ENCODE results near the gene COL1A1.

COL1A1 gene

DNA sequence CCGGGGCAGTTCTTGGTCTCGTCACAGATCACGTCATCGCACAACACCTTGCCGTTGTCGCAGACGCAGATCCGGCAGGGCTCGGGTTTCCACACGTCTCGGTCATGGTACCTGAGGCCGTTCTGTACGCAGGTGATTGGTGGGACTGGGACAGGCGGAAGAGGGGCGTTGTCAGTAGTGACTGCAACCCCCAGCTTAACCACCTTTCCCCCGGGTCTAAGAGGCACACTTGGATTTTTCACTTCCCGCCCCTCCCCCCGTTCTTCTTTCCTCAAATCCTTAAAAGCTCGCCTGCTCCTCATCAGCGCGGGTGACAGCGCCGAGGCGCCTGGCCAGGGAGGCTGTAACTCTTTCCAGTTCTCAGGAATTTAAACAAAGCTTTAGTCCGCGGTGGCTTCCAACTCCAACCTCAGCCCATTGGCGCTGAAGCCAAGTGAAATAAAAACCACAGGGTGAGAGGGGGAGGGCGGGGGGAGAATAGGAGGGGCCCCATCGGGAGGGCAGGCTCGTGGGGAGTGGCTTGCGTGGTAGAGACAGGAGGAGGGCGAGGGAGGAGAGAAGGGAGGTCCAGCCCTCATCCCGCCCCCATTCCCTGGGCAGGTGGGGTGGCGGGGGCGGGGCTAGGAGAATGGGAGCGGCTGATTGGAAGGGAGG, 1.5 kb downstream of the COL1A1 start:
- peak; percentile 95 for DNase-seq

- peak; percentile 69 for DNase-seq
These were observed 2.1 kb downstream of the COL1A1 start for GRCh38 chr17:50199211-50199802.

GRCh38 chr17:50198026-50198669, 3.3 kb downstream of the COL1A1 start:
- peak; percentile 64 for DNase-seq

DNA sequence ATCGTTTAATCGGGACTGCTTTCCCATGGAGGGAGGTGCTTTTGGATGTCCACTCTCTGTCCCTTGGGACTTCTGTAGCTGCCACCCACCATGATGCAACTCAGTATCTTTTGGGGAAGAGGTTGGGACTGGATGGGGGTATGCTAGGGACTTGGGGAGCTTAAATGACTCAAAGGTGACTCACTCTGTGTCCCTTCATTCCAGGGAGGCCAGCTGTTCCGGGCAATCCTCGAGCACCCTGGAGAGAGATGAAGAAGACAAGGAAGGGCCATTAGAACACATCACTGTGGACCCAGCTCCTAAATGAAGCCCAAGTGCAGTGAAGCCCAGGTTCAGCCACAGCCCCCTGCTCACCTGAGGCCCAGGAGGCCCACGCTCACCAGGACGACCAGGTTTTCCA, 4.6 kb downstream of the COL1A1 start:
- peak; percentile 86 for DNase-seq

DNA sequence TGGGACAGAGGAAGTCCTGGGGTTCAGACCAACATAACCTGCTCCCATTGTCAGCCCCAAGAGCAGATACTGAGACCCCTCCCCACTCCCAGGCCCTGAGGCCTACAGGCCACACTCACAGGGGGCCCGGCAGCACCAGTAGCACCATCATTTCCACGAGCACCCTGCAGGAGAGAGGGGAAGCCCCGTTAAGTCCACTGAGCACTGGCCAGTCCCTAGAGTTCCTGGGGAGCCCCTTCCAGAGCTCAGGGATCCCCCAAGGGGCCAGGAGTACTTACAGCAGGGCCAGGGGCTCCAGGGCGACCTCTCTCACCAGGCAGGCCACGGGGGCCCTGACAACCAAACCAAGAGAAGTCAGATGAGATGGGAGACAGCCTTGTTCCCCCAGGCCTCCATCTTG, 5.4 kb downstream of the COL1A1 start:
- no peak for DNase-seq

DNA sequence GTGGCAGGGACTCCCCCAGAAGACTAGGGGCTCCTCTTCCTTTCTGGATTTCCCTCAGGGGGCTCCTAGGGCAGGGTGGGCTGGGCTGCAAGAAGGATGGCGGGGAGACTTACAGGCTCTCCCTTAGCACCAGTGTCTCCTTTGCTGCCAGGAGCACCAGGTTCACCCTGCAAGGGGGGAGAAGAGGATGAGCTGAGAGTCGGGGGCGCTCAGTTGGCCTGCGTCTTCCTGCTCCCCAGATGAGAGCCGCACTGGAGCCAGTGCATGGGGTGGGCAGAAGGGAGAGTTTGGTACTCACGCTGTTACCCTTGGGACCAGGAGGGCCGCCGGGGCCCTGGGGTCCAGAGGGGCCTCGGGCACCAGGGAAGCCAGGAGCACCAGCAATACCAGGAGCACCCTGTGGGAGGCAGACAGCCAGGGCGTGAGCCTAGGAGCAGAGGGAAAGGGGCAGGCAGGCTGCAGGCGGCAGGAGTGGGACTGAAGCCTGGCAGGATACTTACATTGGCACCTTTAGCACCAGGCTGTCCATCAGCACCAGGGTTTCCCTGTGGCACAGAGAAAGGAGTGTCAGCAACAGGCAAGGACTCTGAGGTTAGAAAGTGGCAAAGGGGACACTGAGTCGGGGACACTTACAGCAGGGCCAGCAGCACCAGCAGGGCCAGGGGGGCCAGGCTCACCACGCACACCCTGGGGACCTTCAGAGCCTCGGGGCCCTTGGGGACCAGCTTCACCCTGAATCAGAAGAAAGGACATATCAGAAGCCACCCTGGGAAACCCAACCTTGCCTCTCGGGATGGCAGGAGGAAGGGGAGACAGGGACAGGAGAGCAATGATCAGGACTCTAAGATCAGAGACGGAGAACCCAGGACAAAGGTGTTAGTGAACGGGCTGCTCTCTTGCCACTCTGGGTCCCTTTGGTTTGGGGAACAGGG, 6.2 kb downstream of the COL1A1 start:
- peak; percentile 76 for DNase-seq

DNA sequence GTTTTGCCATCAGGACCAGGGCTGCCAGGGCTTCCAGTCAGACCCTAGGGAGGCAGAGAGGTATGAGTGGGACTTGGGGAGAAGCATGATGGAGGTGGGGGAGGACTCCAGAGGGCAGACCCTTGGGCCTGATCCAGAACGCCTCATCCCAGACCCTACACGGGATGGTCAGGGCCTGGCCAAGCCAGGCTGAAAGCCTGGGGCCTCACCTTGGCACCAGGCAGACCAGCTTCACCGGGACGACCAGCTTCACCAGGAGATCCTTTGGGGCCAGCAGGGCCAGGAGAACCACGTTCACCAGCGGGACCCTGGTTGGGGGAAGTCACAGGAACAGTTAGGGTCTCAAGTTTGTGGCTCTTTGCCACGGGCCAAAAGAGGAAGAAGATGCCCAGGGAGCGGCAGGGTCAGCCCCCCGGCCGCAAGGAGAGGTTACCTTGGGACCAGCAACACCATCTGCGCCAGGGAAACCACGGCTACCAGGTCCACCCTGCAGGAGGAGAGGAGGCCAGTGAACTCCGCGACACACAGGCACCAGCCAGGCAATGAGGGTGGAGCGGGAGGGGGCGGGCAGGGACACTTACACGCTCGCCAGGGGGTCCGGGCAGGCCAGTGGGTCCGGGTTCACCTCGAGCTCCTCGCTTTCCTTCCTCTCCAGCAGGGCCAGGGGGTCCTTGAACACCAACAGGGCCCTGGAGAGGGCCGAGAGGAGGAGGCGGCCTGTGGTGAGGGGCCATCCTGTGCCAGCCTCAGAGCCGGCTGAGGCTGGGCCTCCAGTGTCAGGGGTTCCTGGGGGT, 7.1 kb downstream of the COL1A1 start:
- peak; percentile 53 for DNase-seq

DNA sequence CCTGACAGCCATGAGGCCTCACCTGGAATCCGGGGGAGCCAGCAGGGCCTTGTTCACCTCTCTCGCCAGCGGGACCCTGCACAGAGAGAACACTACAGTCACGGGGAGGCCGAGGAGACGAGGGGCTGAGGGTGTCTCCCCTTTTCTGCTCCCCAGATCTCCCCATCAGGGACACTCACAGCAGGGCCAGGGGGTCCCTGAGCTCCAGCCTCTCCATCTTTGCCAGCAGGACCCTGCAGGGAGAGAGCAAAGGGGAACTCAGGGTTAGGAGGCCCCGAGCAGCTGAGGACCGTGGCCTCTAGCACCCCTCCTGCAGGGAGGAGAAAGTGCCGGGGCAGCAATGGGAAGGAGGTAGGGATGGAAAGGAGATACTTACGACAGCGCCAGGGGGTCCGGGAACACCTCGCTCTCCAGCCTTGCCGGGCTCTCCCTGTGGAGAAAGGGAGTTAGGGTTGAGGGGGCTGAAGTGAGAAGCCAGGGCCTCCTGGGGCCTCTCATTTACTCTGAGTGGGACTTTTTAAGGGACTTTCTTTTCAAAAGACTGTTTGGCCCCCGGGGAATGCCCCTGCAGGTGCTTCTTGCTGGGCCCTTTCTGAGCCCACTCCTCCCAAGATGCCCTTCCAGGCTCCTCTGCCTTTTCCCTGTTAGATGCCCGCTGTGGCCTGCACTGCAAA, 8.7 kb downstream of the COL1A1 start:
- DNase-seq = no peak

DNA sequence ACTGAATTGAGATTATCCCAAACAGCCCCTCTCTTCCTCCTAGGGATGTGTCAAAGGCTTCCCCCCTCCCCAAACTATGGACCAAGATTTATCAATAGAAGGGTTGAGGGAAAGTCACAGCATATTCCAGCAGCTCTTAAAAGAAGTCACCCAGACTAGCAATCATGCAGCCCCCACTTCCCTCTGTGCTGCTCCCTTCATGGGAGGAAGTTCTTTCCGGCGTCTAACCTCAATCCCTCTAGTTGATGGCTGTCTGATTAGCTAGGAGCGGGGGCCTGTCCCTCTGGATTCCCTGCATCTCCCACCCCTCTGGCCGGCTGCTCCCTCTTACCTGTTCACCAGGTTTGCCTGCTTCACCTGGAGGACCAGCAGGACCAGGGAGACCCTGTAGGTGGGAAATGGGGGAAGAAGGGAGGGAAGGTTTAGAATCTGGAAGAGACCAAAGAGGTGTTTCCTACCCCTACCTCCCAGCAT, 9.2 kb downstream of the COL1A1 start:
- peak; percentile 64 for DNase-seq

DNA sequence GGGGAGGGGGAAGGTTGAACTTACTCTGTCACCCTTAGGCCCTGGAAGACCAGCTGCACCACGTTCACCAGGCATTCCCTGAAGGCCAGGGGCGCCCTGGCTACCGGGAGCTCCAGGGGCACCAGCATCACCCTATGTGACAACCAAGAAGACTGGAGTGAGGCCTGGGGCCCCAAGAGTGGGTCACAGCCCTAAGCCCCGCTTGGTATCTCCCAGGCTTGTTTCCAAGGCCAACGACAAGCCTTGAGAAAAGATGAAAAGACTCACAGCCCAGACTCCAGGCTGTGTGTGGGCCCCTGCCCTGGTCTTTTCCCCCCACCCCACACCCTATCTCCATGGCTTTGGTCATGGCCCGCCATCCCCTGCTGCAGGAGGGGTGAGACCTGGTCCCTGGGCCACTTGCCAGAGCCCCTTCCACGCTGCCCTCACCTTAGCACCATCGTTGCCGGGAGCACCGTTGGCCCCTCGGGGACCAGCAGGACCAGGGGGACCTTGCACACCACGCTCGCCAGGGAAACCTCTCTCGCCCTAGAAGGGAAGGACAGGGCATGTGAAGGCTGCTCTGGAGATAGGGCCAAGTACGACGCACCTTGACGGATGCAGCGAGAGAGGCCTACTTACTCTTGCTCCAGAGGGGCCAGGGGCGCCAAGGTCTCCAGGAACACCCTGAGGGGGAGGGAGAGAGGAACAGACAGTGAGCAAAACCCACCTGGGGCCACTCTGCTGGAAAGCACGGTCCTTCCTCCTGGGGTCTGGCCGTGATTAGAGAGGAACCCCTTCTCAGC, 9.9 kb downstream of the COL1A1 start:
- DNase-seq = peak; percentile 76

DNA sequence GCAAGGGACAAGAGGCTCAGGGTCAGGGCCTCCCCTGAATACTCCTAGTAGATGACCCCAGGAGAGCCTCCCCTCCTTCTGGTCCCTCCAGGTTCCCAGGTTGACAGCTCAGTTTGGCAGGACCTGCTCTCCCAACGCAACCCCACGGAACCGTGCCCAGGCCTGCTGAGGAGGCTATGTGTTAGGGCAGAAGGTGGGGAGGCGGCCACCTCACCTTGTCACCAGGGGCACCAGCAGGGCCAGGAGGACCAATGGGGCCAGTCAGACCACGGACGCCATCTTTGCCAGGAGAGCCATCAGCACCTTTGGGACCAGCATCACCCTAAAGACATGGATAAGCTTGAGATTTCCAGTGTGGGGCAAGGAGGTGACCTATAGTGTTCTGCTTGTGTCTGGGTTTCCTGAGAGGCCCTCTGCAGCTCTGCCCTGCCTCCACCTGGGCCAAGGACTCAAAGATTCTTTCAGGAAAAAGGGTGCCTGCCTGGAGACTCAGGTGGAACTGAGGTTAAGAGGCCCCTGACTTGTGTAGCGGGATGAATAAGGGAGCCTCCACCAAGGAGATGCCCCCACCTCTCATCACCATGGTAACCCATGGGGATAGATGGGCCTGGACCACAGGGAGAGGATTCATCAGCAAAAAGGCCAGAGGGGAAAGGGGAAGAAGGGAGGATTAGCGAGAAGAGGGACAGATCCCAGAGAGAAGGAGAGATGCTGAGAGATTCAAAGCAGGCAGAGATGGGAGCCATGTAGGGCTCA, 10.7 kb downstream of the COL1A1 start:
- peak; percentile 80 for DNase-seq

GRCh38 chr17:50190293-50190602, 11.2 kb downstream of the COL1A1 start:
- DNase-seq = peak; percentile 74

DNA sequence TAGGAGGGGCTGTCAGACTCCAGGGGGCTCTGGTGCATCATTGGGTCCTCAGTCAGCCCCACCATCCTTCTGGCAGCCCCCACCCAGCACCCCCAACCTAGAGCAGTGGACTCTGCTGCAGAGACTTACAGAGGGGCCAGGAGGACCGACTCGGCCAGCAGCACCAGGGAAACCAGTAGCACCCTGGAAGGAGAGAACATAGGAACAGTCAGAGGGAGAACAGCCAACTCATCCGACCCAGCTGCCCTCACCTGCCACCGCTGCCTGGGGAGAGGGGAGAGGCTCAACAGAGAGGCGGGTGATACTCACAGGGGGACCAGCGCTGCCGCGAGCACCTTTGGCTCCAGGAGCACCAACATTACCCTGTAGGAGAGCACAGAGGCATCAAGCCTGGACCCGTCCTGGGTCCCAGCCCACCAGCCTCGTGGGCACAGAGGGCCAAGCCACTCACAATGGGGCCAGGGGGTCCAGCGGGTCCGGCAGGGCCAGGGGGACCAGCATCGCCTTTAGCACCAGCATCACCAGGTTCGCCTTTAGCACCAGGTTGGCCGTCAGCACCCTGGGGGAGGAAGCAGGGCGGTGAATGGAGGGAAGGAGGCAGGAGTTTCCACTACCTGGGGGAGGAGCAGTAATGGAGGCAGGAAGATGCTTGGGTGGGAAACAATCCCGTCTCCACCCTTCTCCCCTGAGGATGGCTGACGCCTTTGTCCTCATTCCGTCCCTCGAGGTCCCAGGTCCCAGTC, 11.7 kb downstream of the COL1A1 start:
- DNase-seq = peak; percentile 79

- DNase-seq = peak; percentile 82
These were observed 12.4 kb downstream of the COL1A1 start for GRCh38 chr17:50188921-50189549.

GRCh38 chr17:50188531-50188920, 12.9 kb downstream of the COL1A1 start:
- DNase-seq = no peak

- peak; percentile 89 for DNase-seq
These were observed 13.5 kb downstream of the COL1A1 start for GRCh38 chr17:50187751-50188530.

- DNase-seq = no peak
These were observed 14.1 kb downstream of the COL1A1 start for GRCh38 chr17:50187394-50187725.

All from fibroblast of skin of abdomen (primary cell).